ENCODE results near the gene TMEM116.

The TMEM116 gene

DNA sequence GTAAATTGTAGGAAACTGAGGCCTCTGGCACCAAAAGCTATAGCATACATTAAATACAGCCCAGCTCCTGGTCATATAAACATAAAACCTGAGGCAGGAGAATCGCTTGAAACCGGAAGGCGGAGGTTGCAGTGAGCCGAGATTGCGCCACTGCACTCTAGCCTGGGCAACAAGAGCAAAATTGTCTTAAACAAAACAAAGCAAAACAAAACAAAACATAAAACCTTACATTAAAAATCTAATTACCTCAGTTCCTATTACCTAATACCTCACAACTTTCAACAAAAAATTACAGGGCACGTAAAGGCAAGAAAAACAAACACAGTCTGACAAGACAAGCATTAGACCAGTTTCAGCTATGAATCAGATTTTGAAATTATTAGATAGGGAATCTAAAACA is 36.7 kb downstream of the TMEM116 start:
- H2AFZ ChIP-seq (ENCODE audit: low read length), result no peak overlapping the region
- TF ChIP-seq EZH2phosphoT487 (IDR thresholded peaks at IDR 0.05; ENCODE audit: borderline replicate concordance), result no peak
- TF ChIP-seq, protein P1, sequence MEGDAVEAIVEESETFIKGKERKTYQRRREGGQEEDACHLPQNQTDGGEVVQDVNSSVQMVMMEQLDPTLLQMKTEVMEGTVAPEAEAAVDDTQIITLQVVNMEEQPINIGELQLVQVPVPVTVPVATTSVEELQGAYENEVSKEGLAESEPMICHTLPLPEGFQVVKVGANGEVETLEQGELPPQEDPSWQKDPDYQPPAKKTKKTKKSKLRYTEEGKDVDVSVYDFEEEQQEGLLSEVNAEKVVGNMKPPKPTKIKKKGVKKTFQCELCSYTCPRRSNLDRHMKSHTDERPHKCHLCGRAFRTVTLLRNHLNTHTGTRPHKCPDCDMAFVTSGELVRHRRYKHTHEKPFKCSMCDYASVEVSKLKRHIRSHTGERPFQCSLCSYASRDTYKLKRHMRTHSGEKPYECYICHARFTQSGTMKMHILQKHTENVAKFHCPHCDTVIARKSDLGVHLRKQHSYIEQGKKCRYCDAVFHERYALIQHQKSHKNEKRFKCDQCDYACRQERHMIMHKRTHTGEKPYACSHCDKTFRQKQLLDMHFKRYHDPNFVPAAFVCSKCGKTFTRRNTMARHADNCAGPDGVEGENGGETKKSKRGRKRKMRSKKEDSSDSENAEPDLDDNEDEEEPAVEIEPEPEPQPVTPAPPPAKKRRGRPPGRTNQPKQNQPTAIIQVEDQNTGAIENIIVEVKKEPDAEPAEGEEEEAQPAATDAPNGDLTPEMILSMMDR (conservative IDR thresholded peaks at IDR 0.05; ENCODE audit: low read length), result no peak
- no peaks in the 10 kb centered on the region for H3K27me3 ChIP-seq (ENCODE audit: insufficient read depth, low read length, poor library complexity, severe bottlenecking)
- no peaks in the 10 kb centered on the region for H4K20me1 ChIP-seq (ENCODE audit: insufficient read depth, low read length, poor library complexity, severe bottlenecking)
- H3K4me3 ChIP-seq (ENCODE audit: low read length, poor library complexity, severe bottlenecking), result no peak overlapping the region
- H3K9me3 ChIP-seq (ENCODE audit: insufficient read depth, low read depth, low read length), result no peaks in the 10 kb centered on the region
- no peaks in the 10 kb centered on the region for H3K4me1 ChIP-seq (ENCODE audit: insufficient read depth, low read length, poor library complexity, severe bottlenecking)
- no peaks in the 10 kb centered on the region for H3K79me2 ChIP-seq (ENCODE audit: insufficient read depth, low read length)
- H3K36me3 ChIP-seq (ENCODE audit: insufficient read depth, low read length), result no peaks in the 10 kb centered on the region
- H3K9ac ChIP-seq (ENCODE audit: low read depth, low read length, poor library complexity, severe bottlenecking), result no peak overlapping the region
- no peaks in the 10 kb centered on the region for H3F3A ChIP-seq (ENCODE audit: low read depth)
- no peak overlapping the region for H3K4me2 ChIP-seq (ENCODE audit: low read depth, low read length, poor library complexity, severe bottlenecking)
- no peaks in the 10 kb centered on the region for H3K9me2 ChIP-seq (replicated peaks; ENCODE audit: low read depth, low read length)

DNA sequence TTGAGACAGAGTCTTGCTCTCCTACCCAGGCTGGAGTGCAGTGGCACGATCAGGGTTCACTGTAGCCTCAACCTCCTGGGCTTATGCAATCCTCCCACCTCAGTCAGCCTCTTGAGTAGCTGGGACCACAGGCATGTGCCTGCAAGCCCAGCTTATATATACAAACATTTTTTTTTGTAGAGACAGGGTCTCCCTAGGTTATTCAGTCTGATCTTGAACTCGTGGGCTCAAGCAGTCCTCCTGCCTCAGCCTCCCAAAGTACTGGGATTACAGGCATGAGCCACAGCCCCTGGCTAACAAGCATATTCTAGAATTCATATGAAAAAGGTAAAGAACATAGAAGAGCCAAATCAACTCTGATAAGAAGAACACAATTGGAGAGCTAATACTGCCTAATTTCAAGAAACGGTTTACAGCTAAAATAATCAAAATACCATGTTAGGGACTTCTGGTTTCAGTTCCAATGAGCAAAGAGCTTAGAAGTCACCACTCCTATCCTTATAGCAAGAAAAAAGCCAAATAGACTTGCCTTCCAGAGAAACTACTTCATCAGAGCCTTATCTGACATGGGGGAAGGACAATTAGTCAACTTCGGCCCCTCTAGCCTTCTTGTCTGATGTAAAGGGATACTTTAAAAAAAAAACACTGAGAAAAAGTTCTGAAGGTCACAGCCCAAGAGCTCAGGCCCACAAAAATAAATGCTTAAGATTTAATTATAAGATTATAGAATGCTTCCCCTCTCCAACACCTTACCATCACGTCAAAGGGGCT is 37.6 kb downstream of the TMEM116 start:
- Histone ChIP-seq H3K36me3 (ENCODE audit: insufficient read depth, low read length) (no peaks in the 10 kb centered on the region), H3K4me1 (ENCODE audit: insufficient read depth, low read length, poor library complexity, severe bottlenecking) (no peaks in the 10 kb centered on the region), H3K9me2 (replicated peaks; ENCODE audit: low read depth, low read length) (no peaks in the 10 kb centered on the region), H4K20me1 (ENCODE audit: insufficient read depth, low read length, poor library complexity, severe bottlenecking) (no peaks in the 10 kb centered on the region), H3K9ac (ENCODE audit: low read depth, low read length, poor library complexity, severe bottlenecking) (no peak overlapping the region), H3K4me2 (ENCODE audit: low read depth, low read length, poor library complexity, severe bottlenecking) (no peak overlapping the region), H3K9me3 (ENCODE audit: insufficient read depth, low read depth, low read length) (peaks cover 2% of the 10 kb centered on the region; the same call in 1 of the 2 replicates), H3K4me3 (ENCODE audit: low read length, poor library complexity, severe bottlenecking) (no peak overlapping the region), H3K79me2 (ENCODE audit: insufficient read depth, low read length) (no peaks in the 10 kb centered on the region), H3K27me3 (ENCODE audit: insufficient read depth, low read length, poor library complexity, severe bottlenecking) (no peaks in the 10 kb centered on the region), H2AFZ (ENCODE audit: low read length) (no peak overlapping the region), H3F3A (ENCODE audit: low read depth) (no peaks in the 10 kb centered on the region)
- TF ChIP-seq, protein P1 (conservative IDR thresholded peaks at IDR 0.05; ENCODE audit: low read length), result no peak
- no peak for TF ChIP-seq EZH2phosphoT487 (IDR thresholded peaks at IDR 0.05; ENCODE audit: borderline replicate concordance)

DNA sequence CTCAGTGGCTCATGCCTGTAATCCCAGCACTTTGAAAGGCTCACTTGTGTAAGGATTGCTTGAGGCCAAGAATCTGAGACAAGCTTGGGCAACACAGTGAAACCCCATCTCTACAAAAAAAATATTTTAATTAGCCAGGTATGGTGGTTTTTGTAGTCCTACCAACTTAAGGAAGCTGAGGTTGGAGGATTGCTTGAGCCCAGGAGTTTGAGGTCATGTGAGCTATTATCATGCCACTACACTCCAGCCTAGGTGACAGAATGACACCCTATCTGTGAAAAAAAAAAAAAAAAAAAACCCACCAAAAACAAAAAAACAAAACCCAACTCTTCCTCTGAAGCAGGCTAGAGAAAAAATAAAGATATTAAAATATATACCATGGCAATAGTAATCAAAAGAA is 41.2 kb downstream of the TMEM116 start:
- Histone ChIP-seq H3K79me2 (ENCODE audit: insufficient read depth, low read length) (no peaks in the 10 kb centered on the region), H3K4me3 (ENCODE audit: low read length, poor library complexity, severe bottlenecking) (no peak overlapping the region)

More for the DNA sequence above, 41.2 kb downstream of the TMEM116 start:
- Histone ChIP-seq H3K9ac (ENCODE audit: low read depth, low read length, poor library complexity, severe bottlenecking) (no peak overlapping the region), H3K27me3 (ENCODE audit: insufficient read depth, low read length, poor library complexity, severe bottlenecking) (no peaks in the 10 kb centered on the region), H3K4me2 (ENCODE audit: low read depth, low read length, poor library complexity, severe bottlenecking) (no peak overlapping the region), H3F3A (ENCODE audit: low read depth) (no peaks in the 10 kb centered on the region), H3K9me2 (replicated peaks; ENCODE audit: low read depth, low read length) (no peaks in the 10 kb centered on the region), H2AFZ (ENCODE audit: low read length) (no peak overlapping the region), H4K20me1 (ENCODE audit: insufficient read depth, low read length, poor library complexity, severe bottlenecking) (no peaks in the 10 kb centered on the region), H3K9me3 (ENCODE audit: insufficient read depth, low read depth, low read length) (peaks cover 2% of the 10 kb centered on the region; the same call in 1 of the 2 replicates), H3K4me1 (ENCODE audit: insufficient read depth, low read length, poor library complexity, severe bottlenecking) (no peaks in the 10 kb centered on the region), H3K36me3 (ENCODE audit: insufficient read depth, low read length) (no peaks in the 10 kb centered on the region)
- TF ChIP-seq EZH2phosphoT487 (IDR thresholded peaks at IDR 0.05; ENCODE audit: borderline replicate concordance), result no peak
- TF ChIP-seq, protein P1 (conservative IDR thresholded peaks at IDR 0.05; ENCODE audit: low read length), result no peak
